NCI-H2081 treated with DMSO at 0.1 percent for 48 hours (cell line): Measurements from ENCODE around the gene LTBP3.
"Not testable (repeated sequence)": the region's sequence is repeated elsewhere in the genome, so short reads cannot be mapped to it uniquely, and the experiment has no call there.

Experiments
- DNase-seq: peaks from one replicate; lab custom pipeline; 2025; lab: John Stamatoyannopoulos, UW

The LTBP3 gene

GRCh38 chr11:65536412-65537295 is 21.5 kb downstream of the LTBP3 start:
- no peak for DNase-seq

- no peak for DNase-seq
Observed at GRCh38 chr11:65535102-65535501, 23.1 kb downstream of the LTBP3 start.

GRCh38 chr11:65532388-65533064 is 25.6 kb downstream of the LTBP3 start:
- no peak for DNase-seq

- no peak for DNase-seq
Observed at GRCh38 chr11:65530157-65530496, 28.0 kb downstream of the LTBP3 start.

GRCh38 chr11:65529475-65530156 is 28.5 kb downstream of the LTBP3 start:
- DNase-seq: no peak

GRCh38 chr11:65528819-65529350 is 29.3 kb downstream of the LTBP3 start:
- no peak for DNase-seq

GRCh38 chr11:65526744-65527143 is 31.4 kb downstream of the LTBP3 start:
- no peak for DNase-seq

GRCh38 chr11:65525546-65526480 is 32.3 kb downstream of the LTBP3 start:
- DNase-seq: no peak

GRCh38 chr11:65524741-65525545 is 33.2 kb downstream of the LTBP3 start, which contains the start of gene SCYL1:
Gene SCYL1, plus strand, starts transcription at chr11:65525083. Its CDS starts 71 bp downstream, at chr11:65525154.
- no peak for DNase-seq

- no peak for DNase-seq
Observed at GRCh38 chr11:65524014-65524740, 34.0 kb downstream of the LTBP3 start.

- DNase-seq: not testable (repeated sequence)
Observed at GRCh38 chr11:65523631-65523968, 34.6 kb downstream of the LTBP3 start.

- DNase-seq: not testable (repeated sequence)
Observed at GRCh38 chr11:65522718-65523630, 35.2 kb downstream of the LTBP3 start.

GRCh38 chr11:65521777-65522521 is 36.2 kb downstream of the LTBP3 start:
- not testable (repeated sequence) for DNase-seq

GRCh38 chr11:65518941-65519549 is 39.1 kb downstream of the LTBP3 start:
- DNase-seq: not testable (repeated sequence)

- DNase-seq: no peak
Observed at GRCh38 chr11:65516135-65516968, 41.8 kb downstream of the LTBP3 start.

- DNase-seq: not testable (repeated sequence)
Observed at GRCh38 chr11:65512311-65512710, 45.8 kb downstream of the LTBP3 start.
